HG03469 (cell line): ENCODE results near the gene TMCC1.
A peak's percentile ranks its signal among the peaks of the same experiment; 100 is the strongest.
"Not testable (repeated sequence)": the region's sequence is repeated elsewhere in the genome, so short reads cannot be mapped to it uniquely, and the experiment has no call there.

Experiments used
- ATAC-seq: cut with Tn5 transposase; IDR thresholded peaks from one replicate; pipeline ENCODE4 v1.9.1; 2021; ENCODE audit warnings: mild to moderate bottlenecking, moderate library complexity, moderate number of reproducible peaks; ENCODE audit not compliant: unreplicated experiment

Gene TMCC1

DNA sequence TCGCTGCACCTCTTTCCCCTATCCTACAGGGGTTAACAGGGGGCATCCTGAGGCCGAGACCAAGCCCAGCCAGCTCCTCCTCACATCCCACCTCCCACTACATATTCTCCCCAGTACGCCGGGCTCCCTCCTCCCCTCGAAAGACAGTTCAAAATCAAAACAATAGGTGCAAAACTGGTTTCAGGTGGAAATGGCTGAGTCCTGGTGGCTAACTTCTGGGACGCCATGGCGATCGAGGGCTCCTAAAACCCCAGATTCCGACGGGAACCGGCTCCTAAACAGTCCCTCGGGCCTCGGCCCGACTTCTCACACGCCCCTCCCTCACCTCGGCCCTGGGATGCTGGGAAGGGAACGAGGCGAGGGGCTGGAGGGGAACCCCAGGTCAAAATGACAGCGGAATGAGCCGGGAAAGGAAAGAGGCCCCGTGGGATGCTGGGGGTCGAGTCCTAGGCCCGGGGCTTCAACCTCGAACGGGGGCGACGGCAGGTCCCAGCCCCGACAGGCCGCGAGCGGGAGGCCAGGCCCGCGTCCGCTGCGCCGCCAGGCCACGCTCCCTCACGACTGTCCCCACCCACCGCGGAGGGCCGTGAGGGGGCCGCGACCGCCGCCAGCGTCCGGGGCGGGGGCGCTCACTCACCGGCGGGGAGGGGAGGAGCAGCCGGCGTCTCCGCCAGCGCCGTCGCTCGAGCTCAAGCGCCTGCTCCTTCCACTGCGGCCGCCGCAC lies 492 bp downstream of the TMCC1 start:
- ATAC-seq = peak; percentile 37

DNA sequence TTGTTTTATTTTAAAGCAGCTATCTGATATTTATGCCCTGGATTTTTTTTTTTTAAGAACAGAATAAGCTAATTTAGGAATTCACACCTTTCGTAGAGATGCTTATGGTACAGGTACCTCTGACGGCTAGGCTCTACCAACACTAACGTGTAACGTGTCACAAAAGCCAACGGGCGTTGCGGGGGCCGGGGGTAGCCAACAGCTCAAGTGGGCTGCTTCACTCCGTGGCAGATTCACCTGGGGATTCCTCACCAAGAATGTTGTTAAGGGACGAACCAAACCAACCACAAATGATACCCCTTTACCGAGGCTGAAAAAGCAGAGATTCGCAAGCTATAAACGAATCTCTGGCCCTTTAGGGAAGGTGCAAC lies 1.0 kb downstream of the TMCC1 start:
- no peak for ATAC-seq

DNA sequence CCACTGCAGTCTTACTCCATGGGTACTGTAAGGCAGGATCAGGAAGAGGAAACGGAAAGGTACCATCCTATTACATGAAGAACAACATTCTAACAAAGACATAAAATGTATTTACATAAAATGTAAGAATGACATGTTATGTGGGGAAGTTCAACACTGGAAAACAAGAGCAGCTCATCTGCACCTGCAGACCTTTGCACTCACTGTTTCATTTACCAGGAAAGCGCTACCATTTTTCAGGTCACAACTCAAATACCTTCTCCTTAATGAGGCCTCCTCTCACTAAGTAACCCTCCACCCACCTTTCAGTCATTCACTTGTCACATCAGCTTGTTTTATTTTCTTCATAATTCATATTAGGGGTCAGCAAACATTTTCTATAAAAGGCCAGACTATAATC lies 2.6 kb downstream of the TMCC1 start:
- ATAC-seq = no peak

DNA sequence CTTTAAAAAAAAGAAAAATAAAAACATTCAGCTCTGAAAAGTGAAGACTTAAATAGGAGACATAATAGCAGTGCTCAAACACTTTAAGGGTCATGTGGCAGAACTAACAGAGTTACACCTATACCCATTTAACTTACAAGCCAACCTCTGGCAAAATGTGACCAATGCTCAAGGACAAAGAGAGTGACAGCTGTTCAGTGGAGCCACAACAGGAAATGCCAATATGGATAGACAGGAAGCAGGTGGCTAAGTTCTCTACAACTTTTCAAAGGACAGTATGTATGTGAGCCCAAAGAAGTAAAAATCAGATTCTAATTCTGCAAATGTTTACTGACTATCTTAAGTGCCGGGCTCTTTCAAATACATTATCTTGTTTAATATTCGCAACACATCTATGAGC lies 3.4 kb downstream of the TMCC1 start:
- no peak for ATAC-seq

DNA sequence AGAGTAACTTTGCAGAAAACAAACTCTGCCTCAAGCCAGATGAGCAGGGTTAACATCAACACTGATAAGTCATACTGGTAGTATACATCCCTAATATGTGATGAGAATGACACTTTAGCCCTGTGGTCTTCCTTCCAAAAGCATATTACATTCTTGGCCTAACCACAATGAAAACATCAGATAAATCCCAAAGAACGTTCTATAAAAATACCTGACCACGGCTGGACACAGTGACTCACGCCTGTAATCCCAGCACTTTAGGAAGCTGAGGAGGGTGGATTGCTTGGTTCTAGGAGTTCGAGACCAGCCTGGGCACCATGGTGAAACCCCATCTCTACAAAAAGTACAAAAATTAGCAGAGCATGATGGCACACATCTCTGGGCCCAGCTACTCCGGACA lies 4.7 kb downstream of the TMCC1 start:
- ATAC-seq = no peak

DNA sequence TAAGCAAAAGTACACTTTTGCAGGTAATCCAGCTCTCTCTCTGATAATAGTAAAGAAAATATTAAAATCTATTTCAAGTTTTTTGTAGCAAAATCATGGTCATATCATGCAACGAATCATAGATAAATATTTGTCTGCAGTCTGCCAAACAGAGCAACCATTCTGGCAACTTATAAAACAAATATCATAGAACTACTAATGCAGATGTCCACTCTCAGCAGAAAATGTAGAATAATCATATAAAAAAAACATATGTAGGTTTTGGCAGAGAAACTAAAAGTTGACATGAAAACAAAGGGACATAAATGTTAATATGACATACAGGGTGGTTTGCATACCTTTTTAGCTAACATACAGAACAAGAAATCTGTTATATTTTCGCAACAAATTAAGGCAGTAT lies 12.2 kb downstream of the TMCC1 start:
- ATAC-seq = no peak

DNA sequence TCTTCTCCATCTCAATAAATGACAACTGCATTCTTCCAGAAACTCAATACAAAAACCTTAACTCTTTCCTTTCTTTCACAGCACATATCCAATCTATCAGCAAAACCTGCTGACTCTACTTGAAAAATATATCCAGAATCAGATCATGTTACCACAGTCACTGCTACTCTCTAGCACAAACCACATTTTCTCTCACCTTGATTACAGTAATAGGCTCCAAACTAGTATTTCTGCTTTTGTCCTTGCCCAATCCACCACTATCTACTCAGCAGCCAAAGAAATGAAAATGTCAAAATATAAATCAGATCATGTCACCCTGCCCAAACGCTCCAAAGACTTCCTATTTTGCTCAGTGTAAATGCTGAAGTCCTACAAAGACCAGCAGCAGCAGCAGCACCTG lies 15.2 kb downstream of the TMCC1 start:
- ATAC-seq = no peak

DNA sequence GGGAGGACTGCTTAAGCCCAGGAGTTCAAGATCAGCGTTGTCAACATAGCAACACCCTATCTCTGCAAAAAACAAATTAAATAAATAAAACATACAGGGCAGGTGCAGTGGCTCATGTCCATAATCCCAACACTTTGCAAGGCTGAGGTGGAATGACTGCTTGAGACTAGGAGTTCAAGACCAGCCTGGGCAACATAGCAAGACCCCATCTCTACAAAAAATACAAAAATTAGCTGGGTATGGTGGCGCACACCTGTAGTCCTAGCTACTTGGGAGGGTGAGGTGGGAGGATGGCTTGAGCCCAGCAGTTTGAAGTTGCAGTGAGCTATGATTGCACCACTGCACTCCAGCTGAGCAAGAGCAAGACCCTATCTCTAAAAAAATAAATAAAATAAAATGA lies 19.0 kb downstream of the TMCC1 start:
- ATAC-seq = not testable (repeated sequence)

DNA sequence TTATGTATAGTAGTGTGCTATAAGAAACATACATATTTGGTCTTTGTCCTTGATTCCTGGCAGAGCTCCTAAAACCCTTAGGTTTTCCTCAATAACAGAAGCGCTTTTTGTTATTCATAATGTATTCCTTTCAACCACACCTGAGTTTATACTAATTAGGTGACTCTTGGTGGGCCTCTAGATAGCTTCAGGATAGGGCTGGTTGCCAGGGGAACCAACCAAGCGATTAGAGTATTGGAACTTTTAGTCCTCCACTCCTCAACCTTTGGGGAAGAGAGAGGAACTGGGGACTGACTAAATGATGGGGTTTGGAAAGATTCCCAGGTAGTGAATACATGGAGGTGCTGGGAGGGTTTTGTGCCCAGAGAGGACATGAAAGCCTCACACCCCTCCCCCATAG lies 24.6 kb downstream of the TMCC1 start:
- no peak for ATAC-seq

DNA sequence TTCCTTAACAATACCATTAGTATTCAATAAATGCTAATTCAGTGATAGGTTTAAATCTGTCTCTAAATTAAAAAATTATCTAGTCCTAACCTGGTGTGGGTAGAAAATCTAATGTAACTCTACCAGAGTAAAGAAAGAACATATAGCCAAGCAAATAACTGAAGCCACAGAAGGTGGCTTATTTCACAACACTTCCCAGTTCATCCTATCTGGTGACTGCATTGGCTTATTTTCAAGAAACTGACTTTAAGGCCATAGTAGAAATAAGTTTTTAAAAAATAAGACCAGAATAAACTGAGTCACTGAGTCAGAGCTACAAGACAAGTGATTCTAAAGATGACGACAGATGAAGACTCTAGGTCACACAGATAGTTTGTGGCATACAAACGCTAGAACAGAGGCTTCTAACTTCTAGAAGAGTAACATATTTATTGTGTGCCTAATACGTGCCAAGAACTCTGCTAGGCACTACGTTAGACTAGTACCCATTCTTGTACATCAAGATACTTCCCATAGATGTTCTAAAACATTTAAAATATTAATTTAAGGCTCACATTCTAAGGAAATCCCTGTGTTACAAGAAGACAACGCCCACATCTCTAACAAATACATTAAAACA lies 25.9 kb downstream of the TMCC1 start:
- no peak for ATAC-seq

DNA sequence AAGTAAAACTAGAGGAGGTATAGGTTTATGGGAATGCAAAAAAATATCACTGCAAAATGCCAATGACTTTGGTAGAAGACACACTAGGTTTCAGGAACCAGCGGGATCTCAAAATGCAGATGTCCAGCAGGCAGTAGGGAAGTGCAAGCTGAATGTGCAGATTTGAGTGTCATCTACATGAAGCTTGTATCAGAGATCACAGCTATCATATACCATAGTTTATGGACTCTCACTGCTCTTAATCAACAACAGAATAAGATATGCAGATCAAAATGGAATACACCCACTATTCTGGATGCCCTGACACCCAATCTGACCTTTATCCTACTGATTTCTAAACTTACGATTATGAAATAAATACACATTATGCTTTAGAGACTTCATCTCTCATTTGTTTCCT lies 27.7 kb downstream of the TMCC1 start:
- no peak for ATAC-seq

DNA sequence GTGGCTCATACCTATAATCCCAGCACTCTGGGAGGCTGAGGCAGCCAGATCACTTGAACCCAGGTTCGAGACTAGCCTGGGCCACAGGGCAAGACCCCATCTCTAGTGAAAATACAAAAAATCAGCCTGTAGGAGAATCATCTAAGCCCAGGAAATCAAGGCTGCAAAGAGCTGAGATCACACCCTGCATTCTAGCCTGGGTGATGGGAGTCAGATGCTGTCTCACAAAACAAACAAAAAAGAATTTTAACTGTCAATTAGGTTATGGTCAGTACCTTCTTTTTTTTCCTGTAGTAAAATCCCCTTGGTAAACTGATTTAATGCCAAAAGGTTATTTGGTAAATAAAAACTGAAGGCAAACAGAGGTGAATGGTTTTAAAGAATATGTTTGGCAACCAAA lies 29.0 kb downstream of the TMCC1 start:
- no peak for ATAC-seq

DNA sequence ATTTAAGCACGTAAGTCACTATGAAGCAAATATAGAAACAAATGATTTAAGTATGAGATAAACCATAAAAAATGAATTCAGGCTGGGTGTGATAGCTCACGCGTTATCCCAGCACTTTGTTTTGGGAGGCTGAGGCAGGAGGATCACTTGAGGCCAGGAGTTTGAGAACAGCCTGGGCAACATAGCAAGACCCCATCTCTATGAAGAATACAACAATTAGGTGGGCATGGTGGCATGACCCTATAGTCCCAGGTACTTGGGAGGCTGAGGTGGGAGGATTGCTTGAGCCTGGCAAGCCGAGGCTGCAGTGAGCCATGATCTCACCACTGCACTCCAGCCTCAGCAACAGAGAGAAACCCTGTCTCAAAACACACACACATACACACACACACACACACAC lies 34.2 kb downstream of the TMCC1 start:
- ATAC-seq = no peak

DNA sequence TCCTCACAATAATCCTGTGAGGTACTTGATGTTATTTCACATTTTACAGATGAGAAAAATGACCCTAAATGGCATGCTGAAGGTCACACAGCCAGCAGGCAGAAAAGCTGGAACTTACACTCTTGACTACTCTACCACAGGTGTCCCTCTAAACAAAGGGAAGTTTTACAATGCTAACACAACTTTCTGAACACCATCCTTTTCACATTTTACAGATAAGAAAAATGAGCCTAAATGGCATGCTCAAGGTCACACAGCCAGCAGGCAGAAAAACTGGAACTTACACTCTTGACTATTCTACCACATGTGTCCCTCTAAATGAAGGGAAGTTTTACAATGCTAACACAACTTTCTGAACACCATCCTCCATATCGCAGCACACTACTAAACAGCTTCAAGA lies 35.6 kb downstream of the TMCC1 start:
- no peak for ATAC-seq

DNA sequence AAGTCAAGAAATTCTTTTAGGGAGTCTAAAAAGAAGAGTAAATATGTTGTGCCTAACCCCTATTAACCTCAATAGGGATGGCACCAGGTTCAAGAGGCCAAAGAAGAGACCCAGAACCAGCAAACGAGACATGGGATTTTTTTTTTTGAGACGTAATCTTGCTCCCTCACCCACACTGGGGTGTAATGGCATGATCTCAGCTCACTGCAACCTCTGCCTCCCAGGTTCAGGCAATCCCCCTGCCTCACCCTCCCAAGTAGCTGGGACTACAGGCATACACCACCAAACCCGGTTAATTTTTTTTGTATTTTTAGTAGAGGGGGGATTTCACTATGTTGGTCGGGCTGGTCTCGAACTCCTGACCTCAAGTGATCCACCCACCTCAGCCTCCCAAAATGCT lies 36.7 kb downstream of the TMCC1 start:
- ATAC-seq = not testable (repeated sequence)

DNA sequence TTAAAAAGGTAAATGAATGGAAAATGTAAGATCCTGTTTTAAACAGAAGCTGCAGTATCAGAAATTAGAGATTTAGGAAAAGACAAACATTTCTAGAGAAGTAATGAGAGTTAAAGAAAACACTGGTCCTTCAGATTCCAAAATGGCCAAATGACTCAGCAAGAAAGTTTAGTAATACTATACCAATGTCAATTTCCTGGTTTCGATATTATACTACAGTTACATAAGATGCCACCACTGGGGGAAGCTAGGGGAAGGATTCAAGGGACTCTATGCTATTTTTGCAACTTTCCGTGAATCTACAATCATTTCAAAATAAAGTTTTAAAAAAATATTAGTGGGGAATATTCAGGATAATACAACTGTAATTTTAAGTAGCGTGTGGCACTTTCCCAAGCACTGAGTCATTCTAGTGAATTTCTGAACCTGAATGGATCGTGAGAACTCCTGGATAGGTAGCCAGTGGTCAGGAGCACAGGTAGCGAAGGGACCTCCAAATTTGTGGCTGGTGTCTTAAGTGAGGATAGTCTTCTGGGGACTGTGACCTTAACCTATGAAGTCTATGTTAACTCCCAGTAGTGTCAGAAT lies 37.6 kb downstream of the TMCC1 start:
- no peak for ATAC-seq

DNA sequence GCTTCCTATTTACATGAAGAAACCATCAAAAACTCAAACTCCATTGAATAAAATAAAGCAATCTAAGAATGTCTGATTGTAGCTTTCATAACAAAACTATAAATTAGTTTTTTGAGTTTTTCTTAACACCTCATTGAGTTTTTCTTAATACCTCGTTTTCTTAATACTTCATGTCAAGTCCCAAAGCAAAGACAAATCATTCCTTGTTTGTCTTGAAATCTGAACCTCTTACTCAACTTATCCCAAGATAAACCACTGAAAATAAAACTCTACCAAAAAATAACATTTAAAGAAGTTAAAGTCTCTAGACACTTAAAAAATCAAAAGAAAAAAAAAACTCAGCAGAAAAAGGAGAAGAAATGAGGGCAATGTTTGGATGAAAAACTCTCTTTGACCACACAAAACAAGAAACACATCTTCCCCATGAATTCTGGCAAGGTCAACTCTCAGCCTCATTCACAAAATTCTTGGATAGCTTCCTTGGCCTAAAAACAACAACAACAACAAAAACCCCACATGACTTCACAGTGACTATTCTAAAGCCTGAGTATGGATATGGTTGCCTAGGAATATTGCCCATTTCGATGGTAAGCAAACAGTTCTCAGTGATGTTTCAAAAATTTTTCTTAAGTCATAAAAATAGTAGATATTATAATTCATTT lies 38.2 kb downstream of the TMCC1 start:
- ATAC-seq = no peak

DNA sequence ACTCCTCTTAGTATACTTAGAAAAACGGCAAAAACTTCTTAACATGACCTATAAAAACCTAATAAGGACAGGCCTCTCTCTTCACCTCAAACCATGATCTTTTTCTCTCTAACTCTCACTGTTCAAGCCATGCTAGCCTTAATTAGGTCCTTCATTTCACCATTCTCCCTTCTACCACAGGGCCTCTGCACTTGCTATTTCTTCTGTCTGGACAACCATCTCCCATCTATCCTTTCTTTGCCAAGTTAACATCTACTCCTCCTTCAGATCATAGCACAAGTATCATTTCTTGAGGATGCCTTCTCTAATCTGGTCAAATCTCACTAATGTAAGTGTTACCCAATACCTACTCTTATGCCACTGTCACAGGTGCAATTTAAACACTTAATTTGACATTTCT lies 39.1 kb downstream of the TMCC1 start:
- ATAC-seq = no peak

DNA sequence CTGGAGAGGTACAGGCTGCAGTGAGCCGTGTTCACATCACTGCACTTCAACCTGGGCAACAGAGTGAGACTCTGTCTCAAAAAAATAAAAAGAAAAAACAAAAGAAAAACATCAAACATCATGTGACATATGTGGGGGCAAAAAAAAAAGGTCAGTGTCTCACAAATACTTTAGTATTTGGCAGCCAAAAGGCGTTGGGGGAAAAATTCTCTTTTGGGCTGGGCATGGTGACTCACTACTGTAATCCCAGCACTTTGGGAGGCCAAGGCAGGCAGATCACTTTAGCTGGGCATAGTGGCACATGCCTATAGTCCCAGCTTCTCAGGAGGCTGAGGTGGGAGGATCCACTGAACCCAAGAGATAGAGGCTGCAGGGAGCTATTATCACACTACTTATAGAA lies 47.6 kb downstream of the TMCC1 start:
- no peak for ATAC-seq

DNA sequence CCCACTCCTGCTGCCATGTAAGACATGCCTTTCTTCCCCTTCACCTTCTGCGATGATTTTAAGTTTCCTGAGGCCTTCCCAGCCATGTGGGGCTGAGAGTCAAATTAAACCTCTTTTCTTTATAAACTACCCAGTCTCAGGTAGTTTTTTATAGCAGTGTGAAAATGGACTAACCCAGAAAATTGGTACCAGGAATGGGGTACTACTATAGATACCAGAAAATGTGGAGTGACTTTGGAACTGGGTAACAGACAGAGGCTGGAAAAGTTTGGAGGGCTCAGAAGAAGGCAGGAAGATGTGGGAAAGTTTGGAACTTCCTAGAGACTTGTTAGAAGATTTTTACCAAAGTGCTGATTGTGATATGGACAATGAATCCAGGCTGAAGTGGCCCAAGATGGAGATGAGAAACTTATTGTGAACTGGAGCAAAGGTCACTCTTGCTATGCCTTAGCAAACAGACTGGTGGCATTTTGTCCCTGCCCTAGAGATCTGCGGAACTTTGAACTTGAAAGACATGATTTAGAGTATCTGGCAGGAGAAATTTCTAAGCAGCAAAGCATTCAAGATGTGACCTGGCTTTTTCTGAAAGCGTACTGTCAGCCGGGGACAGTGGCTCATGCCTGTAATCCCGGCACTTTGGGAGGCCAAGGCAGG lies 52.7 kb downstream of the TMCC1 start:
- ATAC-seq = no peak

DNA sequence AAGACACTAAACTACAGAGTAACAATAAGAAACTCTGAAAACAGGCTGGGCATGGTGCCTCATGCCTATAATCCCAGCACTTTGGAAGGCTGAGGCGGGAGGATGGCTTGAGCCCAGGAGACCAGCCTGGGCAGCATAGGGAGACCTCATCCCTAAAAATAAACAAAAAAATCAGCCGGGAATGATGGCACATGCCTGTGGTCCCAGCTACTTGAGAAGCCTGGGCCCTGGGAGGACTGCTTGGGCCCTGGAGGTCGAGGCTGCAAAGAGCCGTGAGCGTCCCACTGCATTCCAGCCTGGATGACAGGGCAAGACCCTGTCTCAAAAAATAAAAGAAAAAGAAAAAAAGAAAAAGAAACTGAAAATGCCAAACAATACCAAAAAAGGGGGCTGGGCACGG lies 55.4 kb downstream of the TMCC1 start:
- ATAC-seq = no peak
